ENCODE data around the gene BTLA. TPM values are rescaled to one million over a fixed set of nuclear protein-coding genes. Genes with fewer than 3 reads are reported as not detected.
"Not testable (repeated sequence)": the region's sequence is repeated elsewhere in the genome, so short reads cannot be mapped to it uniquely, and the experiment has no call there.

BTLA gene
- total RNA-seq = 0.86 TPM
- long read RNA-seq, partial matches to known transcripts = 0 of 2 reads
- long read RNA-seq, other reads (novel, unspliced or antisense) = 1 of 2 reads

- Histone ChIP-seq H3K27me3 (ENCODE audit: low read depth) (no peaks in the 10 kb centered on the region), H3K4me1 (no peaks in the 10 kb centered on the region), H3K27ac (no peak within 1 kb of the TSS), H3K36me3 (no peaks in the 10 kb centered on the region), H3K9me3 (no peaks in the 10 kb centered on the region), H3K4me3 (peak within 1 kb of the TSS; percentile 17)
- DNase-seq (no peak), ATAC-seq (no peak)
- intact Hi-C loops (cut with DNase I) = no loop called here
- TF ChIP-seq, protein P1, sequence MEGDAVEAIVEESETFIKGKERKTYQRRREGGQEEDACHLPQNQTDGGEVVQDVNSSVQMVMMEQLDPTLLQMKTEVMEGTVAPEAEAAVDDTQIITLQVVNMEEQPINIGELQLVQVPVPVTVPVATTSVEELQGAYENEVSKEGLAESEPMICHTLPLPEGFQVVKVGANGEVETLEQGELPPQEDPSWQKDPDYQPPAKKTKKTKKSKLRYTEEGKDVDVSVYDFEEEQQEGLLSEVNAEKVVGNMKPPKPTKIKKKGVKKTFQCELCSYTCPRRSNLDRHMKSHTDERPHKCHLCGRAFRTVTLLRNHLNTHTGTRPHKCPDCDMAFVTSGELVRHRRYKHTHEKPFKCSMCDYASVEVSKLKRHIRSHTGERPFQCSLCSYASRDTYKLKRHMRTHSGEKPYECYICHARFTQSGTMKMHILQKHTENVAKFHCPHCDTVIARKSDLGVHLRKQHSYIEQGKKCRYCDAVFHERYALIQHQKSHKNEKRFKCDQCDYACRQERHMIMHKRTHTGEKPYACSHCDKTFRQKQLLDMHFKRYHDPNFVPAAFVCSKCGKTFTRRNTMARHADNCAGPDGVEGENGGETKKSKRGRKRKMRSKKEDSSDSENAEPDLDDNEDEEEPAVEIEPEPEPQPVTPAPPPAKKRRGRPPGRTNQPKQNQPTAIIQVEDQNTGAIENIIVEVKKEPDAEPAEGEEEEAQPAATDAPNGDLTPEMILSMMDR (IDR thresholded peaks at IDR 0.05) = no peak
Measured at GRCh38 chr3:112498914-112499711, at the start of gene BTLA. TSS of gene BTLA (minus strand) at chr3:112499472. CDS start at chr3:112499358, 114 bp downstream.

- TF ChIP-seq, protein P1 (IDR thresholded peaks at IDR 0.05) = no peak
- intact Hi-C loops (cut with DNase I) = no loop called here
- no peak for ATAC-seq
- Histone ChIP-seq H3K27me3 (ENCODE audit: low read depth) (no peaks in the 10 kb centered on the region), H3K27ac (no peak overlapping the region), H3K36me3 (peaks cover 71% of the 10 kb centered on the region), H3K4me3 (no peak overlapping the region), H3K4me1 (no peaks in the 10 kb centered on the region), H3K9me3 (no peaks in the 10 kb centered on the region)
- DNase-seq = no peak
Measured at GRCh38 chr3:112546216-112546759, 47.0 kb upstream of the BTLA start.

GRCh38 chr3:112539825-112540650, 40.8 kb upstream of the BTLA start:
- Histone ChIP-seq H3K4me3 (no peak overlapping the region), H3K4me1 (no peaks in the 10 kb centered on the region), H3K27ac (no peak overlapping the region), H3K9me3 (no peaks in the 10 kb centered on the region), H3K27me3 (ENCODE audit: low read depth) (no peaks in the 10 kb centered on the region), H3K36me3 (peaks cover 83% of the 10 kb centered on the region)
- no peak for DNase-seq
- TF ChIP-seq, protein P1 (IDR thresholded peaks at IDR 0.05) = no peak
- intact Hi-C loops (cut with DNase I) = loop anchor here (10.0 kb wide), 1 partner anchor 215 kb away; no protein-coding TSS in a partner anchor
- no peak for ATAC-seq

GRCh38 chr3:112531358-112531781, 32.1 kb upstream of the BTLA start:
- DNase-seq (no peak), ATAC-seq (no peak)
- TF ChIP-seq, protein P1 (IDR thresholded peaks at IDR 0.05) = peak; percentile 50
- Histone ChIP-seq H3K27ac (no peak overlapping the region), H3K27me3 (ENCODE audit: low read depth) (no peaks in the 10 kb centered on the region), H3K4me1 (no peaks in the 10 kb centered on the region), H3K36me3 (peaks cover 82% of the 10 kb centered on the region), H3K4me3 (no peak overlapping the region), H3K9me3 (no peaks in the 10 kb centered on the region)
- intact Hi-C loops (cut with DNase I) = loop anchor here (10.0 kb wide), 1 partner anchor 207 kb away; no protein-coding TSS in a partner anchor

DNA sequence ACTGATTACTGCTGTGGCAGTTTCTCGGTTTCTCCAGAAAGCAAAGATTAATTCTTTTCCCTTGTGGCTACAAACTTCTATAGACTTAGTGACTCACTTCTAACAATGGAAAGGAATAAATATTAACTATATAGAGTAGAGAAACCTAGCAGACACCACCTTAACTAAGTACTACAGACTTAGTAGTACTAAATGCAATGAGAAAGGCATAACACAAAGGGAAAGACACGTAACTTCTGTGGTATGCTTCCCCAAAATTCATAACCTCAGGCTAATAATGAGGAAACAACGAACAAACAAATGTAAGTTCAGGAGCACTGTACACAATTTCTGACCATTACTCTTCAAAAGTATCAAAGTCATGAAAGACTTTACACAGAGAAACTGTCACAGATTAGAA, 31.3 kb upstream of the BTLA start:
- TF ChIP-seq, protein P1 (IDR thresholded peaks at IDR 0.05) = no peak

DNA sequence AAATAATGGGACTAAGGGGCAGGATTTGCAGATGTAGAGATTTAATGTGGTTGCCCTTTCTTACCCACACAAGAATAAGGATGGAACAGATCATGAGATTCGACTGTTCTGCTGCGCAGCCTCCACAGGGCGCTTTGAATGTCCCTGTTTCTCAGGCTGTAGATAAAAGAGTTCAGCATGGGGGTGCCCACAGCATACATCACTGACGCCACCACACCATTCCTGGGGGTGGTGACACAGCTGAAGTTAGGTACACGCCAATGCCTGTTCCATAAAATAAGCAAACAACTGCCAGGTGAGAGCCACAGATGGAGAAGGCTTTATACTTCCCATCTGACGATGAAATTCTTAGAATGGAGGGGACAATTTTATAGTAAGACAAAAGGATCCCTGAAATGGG, 24.9 kb upstream of the BTLA start:
- DNase-seq; H3K9me3 ChIP-seq; H3K4me3 ChIP-seq; H3K27me3 ChIP-seq (ENCODE audit: low read depth); intact Hi-C loops (cut with DNase I); ATAC-seq; H3K27ac ChIP-seq; H3K4me1 ChIP-seq: not testable (repeated sequence)
- peaks cover 36% of the 10 kb centered on the region for H3K36me3 ChIP-seq

More for the DNA sequence above, 31.3 kb upstream of the BTLA start:
- no peaks in the 10 kb centered on the region for H3K9me3 ChIP-seq
- intact Hi-C loops (cut with DNase I) = loop anchor here (10.0 kb wide), 1 partner anchor 206 kb away; no protein-coding TSS in a partner anchor
- H3K4me3 ChIP-seq = no peak overlapping the region
- H3K36me3 ChIP-seq = peaks cover 76% of the 10 kb centered on the region
- H3K27ac ChIP-seq = no peak overlapping the region
- DNase-seq (no peak), ATAC-seq (no peak)
- H3K4me1 ChIP-seq = no peaks in the 10 kb centered on the region
- H3K27me3 ChIP-seq (ENCODE audit: low read depth) = no peaks in the 10 kb centered on the region
